Activated CD8-positive, alpha-beta memory T cell treated with anti-CD3 and anti-CD28 coated beads, Interleukin-2, amount 50 U/mL, for 1 hour (primary cell): ENCODE data around the gene CHAF1A.

ENCODE experiments used
- DNase-seq: peaks from one replicate; pipeline ENCODE4 v3.0.0-alpha.2; 2020; ENCODE audit errors: extremely low read depth

The CHAF1A gene

DNA sequence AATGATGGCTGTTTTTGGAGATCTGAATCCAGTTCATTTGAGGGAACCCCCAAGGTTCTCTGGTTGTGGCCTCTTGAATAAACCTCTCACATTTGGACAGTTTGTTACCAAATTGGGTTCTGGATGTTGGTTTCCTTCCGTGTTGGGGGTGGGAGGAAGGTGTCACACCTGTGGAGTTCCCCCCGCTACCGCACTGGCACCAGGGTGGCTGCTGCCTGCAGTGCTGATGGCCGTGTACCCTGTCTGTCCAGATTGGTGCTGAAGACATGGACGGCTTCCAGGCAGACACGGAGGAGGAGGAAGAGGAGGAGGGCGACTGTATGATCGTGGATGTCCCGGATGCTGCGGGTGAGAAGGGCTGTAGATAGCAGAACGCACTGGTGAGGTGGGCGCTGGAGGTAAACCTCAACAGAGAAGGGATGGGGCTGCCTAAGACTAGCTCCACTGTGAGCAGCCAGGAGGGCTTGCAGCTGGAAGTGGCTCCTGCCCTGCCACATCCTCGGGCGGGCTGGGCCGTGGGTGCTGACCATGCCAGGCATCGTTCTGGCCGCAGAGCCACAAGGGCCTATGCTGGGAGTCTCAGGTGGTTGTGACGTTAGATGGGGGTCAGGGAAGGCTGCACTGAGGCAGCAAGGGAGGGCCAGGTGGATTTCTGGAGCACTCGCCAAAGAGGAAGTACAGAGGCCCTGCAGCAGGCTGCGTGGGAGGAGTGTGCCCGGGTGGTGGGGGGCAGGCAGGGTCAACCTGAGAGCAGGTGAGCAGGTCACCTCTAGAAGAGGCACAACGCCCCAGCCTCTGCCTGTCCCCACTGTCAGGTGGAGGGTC lies 39.8 kb downstream of the CHAF1A start:
- no peak for DNase-seq

DNA sequence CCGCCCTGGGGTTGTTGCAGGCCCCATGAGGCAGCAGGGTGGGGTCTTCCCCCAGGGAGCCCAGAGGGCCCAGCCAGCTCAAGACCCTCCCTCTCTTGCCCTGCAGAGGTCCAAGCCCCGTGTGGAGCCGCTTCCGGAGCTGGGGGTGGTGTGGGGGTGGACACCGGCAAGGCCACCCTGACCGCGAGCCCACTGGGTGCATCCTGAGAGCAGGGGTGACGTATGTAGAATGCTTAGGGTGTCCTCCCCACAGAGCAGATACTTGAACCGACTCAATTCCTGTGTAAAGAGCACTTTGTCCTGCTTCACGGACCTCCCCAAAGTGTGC lies 40.3 kb downstream of the CHAF1A start:
- DNase-seq, result no peak

DNA sequence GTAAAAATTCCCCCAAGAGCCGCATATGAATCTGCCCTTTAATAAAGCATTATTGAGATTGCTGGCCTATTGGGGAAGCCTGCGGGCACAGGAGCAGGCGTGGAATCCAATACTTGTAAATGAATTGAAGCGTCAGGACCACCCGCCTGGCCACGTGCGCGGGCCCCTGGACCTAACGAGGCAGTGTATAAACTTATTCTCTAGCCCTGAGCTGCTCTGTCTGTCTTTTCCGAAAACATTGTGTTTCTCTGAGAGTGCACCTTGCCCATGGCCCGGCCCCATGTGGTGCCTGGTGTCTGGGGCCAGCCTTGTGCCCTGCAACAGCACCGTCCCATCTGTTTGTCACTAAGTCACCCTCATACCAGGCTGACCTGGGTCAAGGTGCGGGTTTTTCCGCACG lies 40.7 kb downstream of the CHAF1A start:
- no peak for DNase-seq

DNA sequence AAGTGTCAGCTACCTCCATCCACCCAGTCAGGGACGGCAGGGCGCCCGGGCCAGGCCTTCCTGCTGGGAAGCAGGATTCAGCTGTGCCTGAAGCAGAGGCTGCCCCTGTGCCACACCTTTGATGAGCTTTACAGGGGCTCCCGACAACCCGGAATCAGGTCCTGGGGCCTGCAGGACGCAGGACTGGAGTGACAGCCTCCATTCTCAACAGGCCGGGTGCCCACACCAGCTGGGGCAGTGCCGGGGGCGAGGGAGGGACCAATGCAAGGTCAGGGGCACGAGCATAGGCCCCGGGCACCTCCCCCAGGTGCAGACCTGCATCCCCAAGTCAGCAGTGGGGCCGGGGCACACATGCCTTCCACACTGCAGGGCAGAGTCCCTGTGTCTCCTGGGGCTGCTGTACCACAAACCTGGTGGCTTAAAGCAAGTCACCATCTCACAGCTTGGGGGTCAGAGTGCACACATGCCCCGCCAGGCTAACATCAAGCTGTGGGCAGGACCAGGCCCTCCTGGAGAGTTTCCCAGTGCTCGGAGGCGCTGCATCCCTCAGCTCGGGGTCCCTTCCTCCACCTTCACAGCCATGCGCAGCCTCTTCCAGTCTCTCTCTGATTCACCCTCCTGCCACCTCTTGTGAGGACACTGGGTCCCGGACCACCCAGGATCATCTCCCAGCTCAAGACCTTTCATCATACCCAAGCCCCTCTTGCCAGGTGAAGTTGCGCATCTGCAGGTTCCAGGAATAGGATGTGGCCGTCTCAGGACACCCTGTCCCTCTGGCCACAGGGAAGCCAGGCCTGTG lies 41.7 kb downstream of the CHAF1A start:
- DNase-seq, result no peak

DNA sequence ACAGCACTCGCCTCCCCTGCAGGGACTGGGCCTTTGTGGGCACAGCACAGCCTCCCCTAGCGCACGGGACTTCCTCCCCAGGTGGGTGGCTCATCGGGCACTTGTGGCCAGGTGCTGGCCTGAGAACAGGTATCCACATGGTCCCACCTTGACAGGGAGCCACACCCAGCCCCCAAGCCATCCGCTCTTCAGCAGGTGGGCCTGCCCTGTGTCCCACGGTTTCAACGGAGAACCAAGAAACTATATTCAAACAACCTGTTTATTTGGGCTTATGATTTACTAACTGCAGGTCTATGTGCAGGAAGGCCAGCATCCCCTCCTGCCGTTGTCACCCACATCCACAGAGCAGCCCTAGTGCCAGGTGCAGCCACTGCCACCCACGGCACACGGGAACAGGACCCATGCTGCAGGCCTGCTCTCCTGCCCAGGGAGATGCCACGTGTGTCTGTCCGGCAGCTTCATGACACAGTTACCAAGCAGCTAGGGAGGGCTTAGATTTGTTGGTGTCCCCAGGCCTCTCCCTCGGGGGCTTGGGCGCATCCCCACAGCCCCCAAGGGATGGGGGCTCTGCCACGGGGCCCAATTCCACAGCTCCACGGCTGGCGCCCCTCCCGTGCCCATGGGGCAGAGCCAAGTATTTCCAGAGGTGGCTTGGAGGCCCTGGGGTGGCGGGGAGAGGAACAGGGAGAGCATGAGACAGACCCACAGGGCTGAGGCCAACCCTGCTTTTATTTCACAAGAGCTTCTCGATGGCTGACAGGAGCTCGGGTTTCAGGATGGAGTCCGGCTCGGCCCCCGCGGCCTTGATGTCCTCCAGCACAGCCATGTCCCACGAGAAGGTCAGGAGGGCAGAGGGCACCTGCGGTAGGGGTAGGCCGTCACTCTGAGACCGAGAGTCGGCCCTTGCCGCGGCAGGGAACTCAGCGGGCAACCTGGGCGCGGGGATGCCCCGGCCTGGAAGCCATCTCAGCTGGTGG lies 42.6 kb downstream of the CHAF1A start:
- no peak for DNase-seq

DNA sequence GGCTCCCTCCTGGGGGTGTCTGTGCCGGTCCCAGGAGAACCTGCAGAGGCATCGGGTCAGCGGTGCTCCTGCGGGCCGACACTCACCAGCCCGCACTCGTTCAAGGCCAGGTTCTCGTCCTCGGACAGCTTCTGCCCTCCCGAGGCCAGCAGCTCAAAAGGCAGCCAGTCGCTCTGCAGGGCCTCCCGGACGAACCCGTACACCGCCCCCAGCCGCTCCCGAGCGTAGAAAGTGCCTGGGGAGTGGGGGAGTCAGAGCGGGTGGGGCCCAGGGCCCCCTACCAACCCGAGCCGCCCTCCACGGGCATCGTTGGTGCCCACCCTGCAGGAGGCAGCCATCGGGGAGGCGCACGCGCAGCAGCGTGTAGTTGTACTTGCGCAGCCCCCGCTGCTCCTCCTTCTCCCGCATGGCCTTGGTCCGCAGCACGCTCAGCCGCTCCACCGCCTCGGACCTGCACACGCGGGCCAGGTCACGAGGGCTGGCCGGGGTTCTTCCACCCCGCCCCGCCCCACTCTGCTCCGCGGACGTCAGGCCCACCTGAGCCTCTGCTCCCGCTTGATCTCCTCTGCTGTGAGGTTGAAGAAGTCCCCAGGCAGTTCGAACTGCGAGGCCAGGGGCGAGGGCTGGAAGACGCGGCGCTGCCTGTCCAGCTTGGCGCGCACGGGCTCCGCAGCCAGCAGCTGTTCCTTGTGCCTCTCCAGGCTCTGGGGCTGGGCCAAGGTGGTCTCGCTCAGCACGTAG lies 43.7 kb downstream of the CHAF1A start:
- DNase-seq, result no peak

DNA sequence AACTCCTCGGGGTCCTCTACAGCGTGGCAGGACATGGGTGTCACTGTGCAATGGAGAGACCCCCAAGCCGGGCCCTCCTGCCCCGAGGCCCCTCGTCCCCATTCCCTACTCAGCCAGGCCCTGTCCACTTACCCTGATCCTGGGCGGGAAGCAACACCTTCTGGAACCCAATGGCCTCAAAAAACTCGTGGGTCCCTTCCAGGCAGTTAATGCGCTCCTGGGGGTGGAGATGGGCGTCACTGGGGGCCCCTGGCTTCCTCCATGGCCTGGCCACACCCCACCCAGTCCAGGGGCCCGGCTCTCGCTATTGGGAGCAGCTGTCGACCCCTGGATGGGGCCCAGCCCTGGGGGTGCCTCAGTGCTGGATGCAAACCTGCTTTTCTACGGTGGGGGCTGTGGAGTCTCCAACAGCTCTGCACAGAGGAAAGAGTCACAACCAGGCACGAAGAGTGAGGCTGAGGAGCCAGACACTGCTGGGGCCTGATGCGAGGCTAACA lies 44.3 kb downstream of the CHAF1A start:
- no peak for DNase-seq

DNA sequence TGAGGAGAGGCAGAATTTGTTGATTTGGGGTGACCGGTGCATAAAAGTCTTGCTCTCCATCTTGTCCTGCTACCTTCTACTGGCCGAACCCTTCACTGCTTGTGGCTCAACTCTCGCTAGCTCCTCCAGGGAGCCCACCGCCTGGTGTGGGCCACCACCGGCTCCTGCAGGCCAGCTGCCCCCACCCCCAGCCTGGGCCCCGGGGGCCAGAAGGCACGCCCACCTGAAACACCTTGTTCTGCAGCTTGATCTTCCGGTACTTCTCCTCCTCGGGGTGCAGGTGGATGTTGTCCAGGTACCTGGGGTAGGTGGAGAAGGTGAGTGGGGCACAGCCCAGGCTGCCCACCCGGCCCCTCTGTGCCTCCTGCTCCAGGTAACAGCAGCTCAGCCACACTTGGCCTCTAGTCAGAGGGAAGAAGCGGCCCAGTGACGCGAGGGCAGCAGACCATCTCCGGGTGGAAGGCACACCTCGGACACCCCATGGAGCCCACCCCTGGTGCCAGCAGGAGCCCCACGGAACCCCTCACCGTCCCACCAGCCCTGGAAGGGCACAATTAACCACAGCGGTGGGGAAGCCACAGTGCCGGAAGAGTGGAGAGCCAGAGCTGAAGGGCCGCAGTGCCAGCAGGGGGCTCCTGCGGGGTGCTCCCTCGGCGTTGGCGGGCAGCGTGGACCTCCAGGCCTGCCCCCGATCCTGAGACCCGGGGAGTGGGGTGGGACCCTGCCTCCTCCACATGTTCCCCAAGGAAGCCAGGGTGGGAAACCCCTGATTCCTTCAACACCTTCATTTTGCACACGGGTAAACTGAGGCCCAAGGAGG lies 45.1 kb downstream of the CHAF1A start:
- no peak for DNase-seq

DNA sequence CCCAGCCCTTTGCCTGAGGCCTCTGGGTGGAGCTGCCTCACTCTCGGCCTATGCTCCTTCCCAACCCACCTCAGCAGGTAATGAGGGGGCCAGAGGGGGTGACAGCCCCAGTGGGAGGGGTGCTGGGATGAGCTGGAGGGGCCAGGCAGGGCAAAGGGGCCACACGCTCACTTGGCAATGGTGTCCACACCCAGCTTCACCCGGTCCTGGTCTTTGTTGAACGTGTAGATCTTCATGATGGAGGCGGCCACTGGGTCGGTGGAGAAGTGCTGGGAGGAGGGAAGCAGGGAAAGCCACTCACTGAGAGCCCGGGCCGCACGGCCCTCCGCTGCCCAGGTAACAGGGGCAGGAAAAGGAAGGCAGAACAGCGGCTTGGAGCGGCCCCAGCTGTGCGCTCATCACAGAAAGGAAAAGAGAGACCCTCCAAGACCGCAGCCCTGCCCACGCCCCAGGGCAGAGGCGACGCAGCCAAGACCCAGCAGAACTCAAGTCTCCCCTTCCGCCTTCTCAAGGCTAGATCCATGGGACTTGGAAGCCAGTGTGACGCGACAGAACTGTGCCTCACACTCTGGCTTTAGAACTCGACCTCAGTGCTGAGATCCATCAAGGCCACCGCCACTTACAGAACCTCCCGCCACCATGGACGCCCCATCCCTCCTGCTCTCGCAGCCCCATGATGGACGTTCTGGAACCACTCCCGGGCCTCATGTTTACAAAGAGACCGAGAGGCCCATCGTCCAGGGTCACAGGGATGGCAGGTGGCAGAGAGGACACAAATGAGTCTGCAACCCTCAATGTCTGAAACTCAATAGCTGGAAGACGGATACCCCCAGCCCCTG lies 45.9 kb downstream of the CHAF1A start:
- no peak for DNase-seq

DNA sequence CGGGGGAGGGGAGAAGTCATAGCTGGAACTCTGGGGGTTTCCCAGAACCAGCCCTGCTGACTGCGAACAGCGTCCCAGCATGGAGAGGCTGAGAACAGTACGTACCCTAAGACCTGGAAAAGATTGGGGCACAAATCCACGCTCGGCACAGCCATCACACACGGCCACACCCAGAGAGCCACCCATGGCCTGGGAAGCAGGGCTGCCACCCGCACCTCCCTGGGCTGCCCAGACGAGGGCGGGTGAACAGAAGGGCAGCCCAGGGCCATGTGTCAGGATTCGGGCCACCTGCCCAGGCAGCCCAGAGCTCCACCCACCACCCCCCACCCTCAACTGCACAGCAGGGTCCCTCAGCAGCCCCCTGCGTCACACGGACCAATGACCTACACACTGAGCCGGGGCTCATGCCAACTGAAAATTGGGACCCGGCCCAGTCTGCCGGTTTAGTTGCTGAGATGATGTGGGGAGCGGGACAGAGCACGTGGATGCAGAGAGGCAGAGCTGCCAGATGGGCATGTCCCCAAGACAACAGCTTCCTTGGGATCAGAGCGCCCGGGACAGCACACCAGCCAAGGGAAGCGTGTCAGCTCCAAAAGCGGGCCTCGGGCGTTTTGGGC lies 46.7 kb downstream of the CHAF1A start:
- DNase-seq, result no peak

DNA sequence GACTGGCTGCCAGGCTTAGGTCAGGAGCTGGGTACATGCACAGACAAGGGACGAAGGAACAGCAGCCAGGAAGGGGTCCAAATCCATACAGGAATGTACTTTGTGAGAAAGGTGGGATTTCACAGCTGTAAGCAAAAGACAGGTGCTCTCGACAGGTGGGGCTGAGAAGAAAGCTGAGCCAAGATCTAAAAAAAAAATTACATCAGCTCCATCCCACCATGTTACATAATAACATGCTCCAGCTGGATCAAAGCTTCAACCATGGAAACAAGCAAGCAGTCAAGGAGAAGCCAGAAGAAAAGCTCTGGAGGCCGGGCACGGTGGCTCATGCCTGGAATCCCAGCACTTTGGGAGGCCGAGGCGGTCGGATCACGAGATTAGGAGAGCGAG lies 47.2 kb downstream of the CHAF1A start:
- no peak for DNase-seq

DNA sequence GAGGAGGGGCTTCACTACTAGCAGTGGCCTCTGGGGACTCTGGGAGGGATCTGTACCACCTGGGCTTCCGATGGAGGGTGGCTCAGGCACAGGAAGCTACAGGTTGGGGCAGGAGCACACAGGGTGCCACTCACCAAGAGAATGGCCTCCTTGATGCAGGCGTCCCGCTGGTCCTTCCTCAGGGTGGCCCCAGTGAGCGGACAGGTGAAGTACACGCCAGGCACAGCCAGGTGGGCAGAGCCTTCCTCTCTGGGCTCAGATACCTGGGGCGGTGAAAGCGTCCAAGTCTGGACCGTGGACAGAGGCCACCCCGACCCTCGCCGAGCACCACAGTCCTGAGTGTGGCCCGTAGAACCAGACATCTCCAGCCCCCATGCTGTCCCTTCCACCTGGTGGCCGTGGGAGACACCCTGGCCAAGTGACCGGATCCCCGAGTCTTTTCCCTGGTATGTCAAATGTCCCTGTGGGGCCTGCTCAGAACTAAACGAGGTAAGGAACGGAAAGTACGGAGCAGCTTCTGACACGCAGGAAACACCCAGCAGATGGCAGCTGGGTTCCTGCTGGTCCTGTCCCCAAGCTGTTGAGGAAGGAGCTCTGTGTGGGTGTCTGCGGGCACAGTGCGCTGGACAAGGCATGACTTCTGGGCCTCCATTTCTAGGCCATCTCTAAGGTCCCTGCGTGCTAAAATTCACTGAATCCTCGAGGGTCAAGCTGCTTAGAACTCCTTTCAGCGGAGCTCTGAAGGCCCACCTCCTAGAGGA lies 50.0 kb downstream of the CHAF1A start:
- no peak for DNase-seq

DNA sequence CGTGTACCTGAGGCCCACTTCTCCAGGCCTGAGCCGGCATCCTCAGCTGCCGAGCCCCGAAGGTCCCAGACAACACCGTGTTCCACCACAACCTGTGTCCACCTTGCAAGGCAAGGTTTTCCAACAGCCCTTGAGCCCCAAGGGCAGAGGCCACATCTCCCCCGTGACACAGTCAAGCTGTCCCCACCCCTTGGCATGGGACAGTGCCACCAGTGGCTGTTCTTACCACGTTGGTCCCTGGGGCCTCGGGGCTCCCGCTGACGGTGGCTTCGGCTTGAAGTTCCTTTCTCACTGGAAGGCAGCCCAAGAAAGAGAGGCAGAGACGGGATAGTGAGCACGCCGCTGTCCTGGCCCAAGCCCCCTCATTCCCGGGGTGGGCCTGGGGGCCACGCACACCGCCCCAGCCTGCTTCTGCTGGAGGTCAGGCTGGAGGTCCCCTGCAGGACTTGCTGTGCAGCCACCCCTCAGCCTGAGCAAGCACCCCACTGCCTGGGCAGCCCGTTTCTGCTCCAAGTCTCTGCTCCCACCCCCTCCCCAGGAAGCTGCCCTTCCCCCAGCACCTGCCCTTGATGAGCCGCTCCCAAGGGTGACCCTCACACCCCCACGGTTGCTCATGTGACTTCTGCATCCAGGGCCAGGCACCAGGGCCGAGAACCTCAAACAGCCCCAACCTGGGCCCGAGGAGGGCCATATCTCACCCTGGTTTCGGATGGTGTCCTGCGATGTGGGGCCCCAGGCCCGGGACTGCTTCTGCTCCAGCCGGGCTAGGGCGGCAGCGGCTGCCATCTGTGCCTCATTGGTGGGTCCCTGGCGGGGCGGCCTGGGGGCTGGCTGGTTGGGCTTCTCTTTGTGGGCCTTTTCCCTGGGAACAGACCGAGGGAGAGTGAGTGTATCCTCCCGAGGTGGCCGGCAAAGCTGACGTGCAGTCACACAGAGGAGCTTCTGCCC lies 51.1 kb downstream of the CHAF1A start:
- DNase-seq, result no peak

DNA sequence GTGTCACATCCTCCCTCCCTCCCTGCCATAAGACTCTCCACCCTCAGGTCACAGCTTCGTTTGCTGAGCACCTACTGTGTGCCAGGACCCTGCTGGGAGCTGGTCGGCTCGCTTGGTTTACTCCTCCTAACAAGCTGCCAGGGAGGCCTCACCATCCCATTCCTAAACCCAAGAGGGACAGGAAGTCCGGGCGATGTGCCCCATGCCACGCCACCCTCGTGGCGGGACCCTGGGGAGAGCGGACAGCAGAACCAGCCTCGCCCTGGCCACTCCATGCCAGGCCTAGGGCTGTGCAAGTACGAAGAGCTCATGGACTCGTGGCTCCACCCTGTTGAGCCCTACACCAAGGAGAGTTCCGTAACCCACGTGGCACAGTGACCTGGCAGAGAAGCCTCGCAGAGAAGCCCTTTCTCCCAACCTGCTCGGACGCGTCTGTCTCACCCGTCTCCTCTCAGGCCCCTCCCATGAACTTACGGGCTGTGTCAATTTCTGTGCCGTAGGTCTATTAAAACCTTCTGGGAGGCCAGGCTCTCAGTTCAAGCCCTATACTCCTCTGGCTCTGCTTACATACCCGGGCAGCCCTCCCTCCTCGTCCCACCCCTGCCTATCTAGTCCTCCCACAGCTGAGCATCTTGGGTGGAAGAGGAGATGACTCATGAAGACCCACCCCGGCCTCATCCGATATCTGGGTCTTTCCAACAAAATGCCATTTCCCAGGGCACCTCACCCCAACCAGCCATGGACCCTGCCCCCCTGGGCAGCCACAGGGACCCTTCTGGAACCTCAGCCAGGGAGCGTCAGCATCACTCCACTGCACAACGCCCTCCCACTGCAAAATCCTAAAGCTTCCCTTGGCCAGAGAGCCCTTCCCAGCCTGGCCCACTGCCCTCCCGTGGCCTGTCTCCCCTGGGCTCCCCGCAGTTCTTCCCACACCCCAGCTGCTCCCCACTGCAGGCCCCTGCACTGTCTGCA lies 52.6 kb downstream of the CHAF1A start:
- no peak for DNase-seq

DNA sequence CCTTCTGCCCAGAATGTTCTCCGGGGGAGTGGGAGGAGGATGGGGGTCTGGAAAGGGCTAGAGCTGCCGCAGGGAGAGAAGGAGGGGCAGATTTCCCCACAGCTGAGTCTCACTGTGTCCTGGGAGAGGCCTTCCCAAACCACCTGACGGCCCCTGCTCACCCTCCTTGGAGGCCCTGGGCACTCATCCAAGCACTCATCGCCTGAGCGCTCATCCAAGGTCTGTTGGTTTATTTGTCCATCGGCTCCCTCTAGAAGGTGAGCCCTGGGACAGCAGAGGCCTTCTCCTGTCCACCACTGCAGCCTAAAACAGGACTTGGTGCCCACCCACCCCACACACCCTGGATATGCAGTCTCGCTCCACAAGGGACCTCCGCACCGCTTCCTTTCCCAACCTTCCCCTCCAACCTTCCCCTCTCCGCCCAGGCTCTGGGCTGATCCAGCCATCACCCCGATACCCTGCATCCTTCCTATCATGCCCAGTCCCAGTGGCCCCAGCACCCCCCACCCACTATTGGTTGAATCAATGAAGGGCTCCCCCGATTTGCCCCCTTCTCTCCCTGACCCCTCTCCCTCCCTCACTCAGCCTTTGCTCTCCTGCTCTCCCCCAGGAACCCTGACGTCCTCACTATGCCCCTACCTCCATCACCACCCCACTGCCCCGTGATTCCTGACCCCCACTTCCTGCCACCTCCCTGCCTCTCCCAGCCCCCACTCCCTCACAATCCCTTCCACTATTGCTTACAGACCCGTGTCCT lies 53.5 kb downstream of the CHAF1A start:
- DNase-seq, result no peak
